NCI-H1436 treated with DMSO at 0.1 percent for 48 hours (cell line): ENCODE results near the gene TLE7.

Experiments
- DNase-seq: peaks from one replicate; lab custom pipeline; 2025; lab: John Stamatoyannopoulos, UW

The TLE7 gene

GRCh38 chr16:71412270-71413160, 29.3 kb downstream of the TLE7 start:
- DNase-seq = no peak

DNA sequence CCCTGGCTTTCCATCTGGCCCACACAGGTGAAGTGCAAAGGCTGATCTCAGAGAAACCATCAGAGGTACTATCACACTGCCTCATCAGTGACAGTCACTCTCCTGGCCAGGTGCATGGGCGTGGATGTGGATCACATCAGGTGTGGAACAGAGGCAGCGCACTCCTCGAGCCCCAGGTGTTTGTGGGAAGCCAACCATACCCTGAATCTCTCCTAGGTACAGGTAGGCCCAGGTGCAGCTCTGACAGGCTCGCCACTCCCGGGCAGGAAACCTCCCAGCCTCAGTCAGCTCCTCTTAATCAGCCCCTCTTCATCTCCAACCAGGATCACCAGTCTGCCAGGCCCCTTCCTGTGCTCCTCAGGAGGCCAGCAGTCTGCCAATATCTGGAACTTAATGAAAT, 31.7 kb downstream of the TLE7 start:
- no peak for DNase-seq

DNA sequence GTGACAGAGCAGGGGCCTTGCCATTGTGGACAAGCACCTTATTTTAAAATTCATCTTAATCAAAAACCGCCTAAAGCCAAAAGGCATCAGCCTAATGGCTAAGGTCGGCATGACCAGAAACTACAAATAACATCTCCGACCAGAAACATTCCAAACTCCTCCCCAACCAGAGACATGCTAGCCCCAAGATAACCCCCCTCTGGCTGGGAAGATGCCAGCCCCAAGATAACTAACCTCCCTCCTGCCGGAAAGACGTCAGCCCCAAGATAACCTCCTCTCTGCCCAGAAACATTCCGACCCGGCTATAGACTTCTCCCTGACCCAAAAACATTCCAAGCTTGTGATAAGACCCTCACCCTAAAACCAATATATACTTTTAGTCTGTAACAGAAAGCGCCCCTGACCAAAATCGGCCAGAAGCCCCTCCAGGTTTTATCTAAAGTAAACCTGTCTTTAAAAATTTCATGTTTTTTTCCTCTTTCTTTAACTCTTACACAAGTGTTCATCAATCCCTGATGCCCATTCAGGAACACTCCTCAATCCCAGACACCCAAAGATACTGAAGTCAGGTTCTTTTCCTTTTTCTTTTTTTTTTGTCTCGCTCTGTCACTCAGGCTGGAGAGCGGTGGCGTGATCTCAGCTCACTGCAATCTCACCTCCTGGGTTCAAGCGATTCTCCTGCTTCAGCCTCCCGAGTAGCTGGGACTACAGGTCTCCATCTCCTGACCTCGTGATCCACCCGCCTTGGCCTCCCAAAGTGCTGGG, 32.7 kb downstream of the TLE7 start:
- no peak for DNase-seq

GRCh38 chr16:71408536-71408935, 33.3 kb downstream of the TLE7 start:
- no peak for DNase-seq

- DNase-seq = no peak
Measured at GRCh38 chr16:71407731-71408130, 34.1 kb downstream of the TLE7 start.

DNA sequence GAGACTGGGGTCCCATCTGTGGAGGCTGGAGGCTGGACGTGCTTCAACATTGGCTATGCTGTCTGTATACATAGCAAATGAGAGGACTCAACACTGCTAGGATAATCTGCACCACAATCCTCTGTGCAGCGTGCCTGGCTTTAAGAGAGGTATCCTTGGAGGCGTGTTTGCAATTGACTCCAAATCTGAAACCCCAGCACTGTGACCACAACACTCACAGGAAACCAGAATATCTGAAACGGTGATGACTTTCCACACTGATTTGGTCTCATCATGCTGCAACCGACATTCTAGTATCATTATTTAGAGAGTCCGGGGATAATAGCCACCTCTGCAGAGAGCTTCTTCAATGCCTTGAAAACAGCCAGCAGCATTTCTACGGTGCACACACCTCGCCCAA, 35.1 kb downstream of the TLE7 start:
- DNase-seq = no peak

DNA sequence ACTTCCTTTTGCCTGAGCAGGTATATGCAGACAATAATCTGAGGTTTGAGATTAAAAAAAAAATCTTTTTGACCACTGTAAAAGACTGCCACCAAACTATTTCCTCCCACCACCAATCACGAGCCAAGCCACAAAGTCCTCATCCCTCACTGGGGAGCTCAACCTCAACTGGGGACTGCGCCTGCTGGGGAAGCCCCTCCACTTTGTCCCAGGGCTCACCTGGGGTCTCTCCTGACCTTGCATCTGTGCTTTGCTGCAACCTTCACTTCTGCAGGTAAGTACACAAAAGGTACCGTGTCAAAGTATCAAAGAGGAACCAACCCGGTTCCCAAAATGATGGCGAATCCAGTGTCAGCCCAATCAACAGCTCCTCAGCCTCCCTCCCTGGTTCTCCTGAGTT, 35.5 kb downstream of the TLE7 start:
- DNase-seq = no peak

DNA sequence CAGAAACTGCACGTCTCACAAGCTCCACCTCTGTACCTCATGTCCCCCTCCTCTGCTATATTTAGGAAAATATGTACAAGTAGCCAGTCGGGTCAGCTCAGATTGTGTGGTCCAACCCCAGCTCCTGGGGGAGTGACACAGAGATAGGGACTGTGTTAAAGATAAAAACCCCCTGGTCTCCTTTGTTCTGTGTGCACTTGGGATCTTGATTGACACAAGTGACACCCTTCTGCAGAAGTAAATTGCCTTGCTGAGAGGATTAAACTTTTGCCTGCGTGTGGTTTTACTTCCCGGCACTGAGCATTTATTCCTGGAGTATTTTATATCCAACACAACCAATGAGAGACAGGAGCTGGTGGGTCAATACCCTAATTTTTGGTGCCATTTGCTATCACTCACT, 37.5 kb downstream of the TLE7 start:
- no peak for DNase-seq

DNA sequence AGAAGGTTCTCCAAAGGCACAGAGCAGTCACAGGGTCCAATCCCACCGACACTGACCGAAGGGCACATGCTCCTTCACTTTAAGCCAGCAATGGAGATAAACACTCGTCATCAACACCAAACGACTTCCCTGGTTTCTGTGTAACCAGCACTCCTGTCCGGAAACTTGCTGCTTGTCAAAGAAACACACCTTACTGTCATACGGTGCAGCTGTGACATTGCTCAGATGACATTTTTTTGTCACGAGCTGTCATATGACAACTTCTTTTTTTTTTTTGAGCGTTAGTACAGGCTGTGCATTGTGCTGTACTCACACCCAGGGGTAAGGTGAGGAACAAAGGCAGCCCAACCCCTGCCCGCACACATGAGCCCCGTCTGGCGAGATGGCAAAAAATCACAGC, 39.2 kb downstream of the TLE7 start:
- no peak for DNase-seq

- no peak for DNase-seq
Measured at GRCh38 chr16:71402007-71402406, 39.8 kb downstream of the TLE7 start.

DNA sequence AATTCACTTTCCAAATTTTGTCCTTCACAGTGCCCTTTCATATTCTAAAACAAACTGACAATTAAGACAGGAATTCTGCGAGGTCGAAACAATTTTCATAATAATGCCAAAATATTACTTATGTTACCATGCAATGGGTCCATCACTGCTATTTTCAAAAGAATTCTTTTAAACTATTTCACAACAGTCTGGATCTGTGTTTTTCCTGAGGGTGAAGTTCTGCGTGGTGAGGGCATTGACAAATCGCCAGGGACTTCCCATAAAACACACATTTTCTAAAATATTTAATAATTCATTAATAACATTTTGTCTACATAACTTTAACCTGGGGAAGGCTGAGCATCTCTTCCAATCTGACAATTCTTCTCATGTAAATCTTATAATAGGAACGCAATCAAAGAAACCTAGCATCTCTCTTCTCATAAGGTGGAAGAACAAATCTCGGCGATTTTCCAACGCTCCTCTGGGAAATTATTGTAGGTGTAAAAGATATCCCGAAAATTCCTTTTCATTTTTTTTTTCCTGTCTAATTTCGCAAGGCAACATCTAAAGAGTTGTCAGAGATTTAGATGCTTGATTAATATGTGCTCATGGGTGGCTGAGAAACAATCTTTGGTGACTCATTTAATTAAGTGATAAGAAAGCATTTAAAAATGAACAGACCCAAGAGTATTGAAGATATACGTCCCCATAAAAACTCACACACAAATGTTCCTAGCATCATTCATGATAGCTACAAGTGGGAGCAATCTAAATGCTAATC, 41.9 kb downstream of the TLE7 start:
- no peak for DNase-seq

DNA sequence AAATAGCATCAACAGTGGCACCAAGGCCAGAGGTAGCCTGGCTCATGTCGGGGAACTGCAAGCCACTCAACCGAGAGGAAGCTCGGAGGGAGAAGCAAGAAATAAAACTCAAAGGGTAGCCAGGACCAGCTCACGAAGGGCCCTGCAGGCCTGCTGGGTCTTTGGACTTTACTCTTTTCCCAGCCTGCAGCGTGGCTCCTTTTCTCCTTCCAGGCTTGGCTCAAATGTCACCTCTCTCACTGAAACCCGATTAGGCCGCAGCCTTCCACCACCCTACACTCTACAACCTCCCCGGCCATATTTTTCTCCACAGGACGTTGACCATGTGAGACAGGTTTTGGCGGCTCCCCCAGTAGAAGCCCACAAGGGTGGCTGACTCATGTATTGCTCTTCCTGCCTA, 45.3 kb downstream of the TLE7 start:
- DNase-seq = no peak

- no peak for DNase-seq
Measured at GRCh38 chr16:71389330-71389729, 52.5 kb downstream of the TLE7 start.

DNA sequence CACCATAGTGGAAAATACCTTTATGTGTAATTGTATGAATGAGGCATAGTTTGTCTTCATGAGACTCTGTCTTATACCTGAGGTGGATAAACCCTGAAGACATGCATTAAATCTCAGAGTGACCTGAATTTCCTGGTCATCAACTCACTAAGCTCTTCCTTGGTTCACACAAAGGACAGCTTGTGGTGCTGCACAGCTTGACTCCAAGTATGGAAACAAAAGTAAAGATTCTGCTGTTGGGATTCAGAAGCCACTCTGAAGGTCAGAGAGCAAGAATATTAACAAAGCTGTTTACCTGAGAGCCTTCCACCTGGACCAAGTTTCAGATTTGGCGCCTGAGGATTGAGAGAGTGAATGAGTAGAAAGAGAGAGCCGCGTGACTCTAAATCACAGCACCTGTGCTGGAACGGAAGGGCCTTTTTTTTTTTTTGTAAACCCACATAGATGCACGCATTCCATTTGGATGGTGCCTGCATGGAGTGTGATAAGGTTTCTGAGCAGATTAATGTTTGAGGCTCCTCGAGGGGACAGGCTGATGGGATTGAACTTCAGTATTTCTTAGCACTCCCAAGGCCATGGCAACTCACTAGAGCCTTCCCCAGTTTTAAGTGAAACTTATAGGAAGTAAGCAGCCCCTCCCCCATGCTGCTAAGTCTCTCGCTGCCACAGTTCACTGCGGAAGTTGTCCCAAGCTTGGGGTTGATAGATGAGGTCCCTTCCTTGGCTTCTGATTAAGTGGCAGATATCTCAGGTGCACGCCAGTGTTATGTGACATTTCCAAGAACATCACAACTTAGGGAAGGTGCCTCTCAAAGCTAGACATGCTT, 54.6 kb downstream of the TLE7 start:
- no peak for DNase-seq

- no peak for DNase-seq
Measured at GRCh38 chr16:71384073-71384724, 57.7 kb downstream of the TLE7 start.

DNA sequence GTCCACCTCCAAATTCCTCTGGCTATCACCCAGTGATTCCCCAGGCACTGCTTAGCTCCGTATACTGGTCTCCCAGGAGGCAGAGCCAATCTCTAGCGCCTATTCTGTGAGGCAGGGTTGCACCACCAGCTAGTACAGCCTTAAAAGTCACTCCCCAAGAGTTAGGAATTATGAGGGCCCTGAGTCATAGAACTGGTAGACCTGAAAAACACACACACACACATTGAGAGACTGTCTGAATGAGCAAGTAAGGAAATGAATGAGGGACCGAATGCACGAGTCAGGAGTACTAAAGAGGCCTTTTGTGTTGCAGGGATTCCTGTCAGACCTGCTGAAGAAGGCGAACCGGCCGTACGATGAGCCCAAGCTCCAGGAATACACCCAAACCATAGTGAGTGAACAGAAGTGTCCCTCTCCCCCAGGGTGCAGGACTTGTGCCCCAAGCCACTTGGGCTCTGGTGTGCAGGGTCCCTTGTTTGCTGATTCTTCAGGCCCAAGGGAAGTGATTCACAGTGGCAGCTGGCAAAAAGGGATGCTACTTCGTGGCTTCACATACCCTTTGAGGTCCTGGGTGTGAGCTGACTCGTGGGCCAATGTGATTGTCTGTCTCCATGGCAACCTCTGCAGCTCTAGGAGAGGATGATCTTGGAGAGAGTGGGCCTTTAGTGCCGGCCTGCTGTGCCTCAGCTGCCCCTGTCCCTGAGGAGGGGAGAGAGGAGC, 58.6 kb downstream of the TLE7 start:
- no peak for DNase-seq

DNA sequence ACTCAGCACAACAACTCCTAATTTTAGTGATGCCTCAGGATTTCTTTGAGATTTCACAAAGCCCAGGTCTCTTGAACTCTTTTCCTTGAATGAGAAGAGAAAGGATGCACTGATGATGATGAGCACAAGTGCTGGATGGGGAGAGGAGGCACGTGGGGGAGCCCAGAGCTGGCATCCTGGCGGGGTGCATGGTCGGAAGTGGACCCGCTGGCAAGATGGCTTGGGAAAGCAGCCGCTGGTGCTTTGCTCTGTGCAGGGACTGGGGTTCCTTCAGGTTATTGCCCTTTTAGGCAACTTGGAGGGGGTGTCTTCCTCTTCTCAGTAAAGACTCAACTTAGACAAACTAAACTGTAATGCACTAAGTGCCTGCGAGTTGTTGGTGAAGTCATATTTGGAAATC, 61.0 kb downstream of the TLE7 start:
- DNase-seq = no peak
